Measurements from ENCODE around the gene ZNF526. TPM values are rescaled to one million over a fixed set of nuclear protein-coding genes. Genes with fewer than 3 reads are reported as not detected.

The ZNF526 gene
- total and polyA plus RNA-seq, 2 donors from 2014 or later: 2.6 to 11.6 TPM

- Histone ChIP-seq H3K9me3 (ENCODE audit: control insufficient read depth in 2 of 3, insufficient read depth in 1 of 3, low read length in 3 of 3) (no peaks in the 10 kb centered on the region), H3K27ac (ENCODE audit: low read depth in 2 of 2, low read length in 2 of 2) (no peak overlapping the region), H3K27me3 (ENCODE audit: control insufficient read depth, insufficient read depth, low read length) (no peaks in the 10 kb centered on the region), H3K36me3 (ENCODE audit: control insufficient read depth in 2 of 3, insufficient read depth in 3 of 3, low read length in 3 of 3) (peaks cover 0 to 38% (median 32%) of the 10 kb centered on the region in 3 donors), H3K4me3 (ENCODE audit: low read length in 3 of 3) (no peak overlapping the region), H3K9ac (ENCODE audit: low read length in 3 of 3) (no peak overlapping the region), H3K4me1 (ENCODE audit: control insufficient read depth in 2 of 3, insufficient read depth in 2 of 3, low read depth in 1 of 3, low read length in 3 of 3) (peaks cover 0 to 5% (median 0%) of the 10 kb centered on the region in 3 donors)
- FAIRE-seq (no peak), DNase-seq (no peak)
- intact Hi-C loops (cut with DNase I): no loop called here
- no peak for TF ChIP-seq CTCF (IDR thresholded peaks at IDR 0.05; ENCODE audit: borderline replicate concordance, extremely low read depth, insufficient read depth)
These were observed 12.3 kb downstream of the ZNF526 start for GRCh38 chr19:42232435-42232834.

- TF ChIP-seq CTCF (IDR thresholded peaks at IDR 0.05; ENCODE audit: borderline replicate concordance, extremely low read depth, insufficient read depth): no peak
- no peaks in the 10 kb centered on the region for H3K9me3 ChIP-seq (ENCODE audit: control insufficient read depth in 2 of 3, insufficient read depth in 1 of 3, low read length in 3 of 3)
- intact Hi-C loops (cut with DNase I): no loop called here
- peaks cover 0 to 38% (median 32%) of the 10 kb centered on the region in 3 donors for H3K36me3 ChIP-seq (ENCODE audit: control insufficient read depth in 2 of 3, insufficient read depth in 3 of 3, low read length in 3 of 3)
- FAIRE-seq (no peak), DNase-seq (no peak)
- peak overlapping the region; percentile 32 to 40 for H3K27ac ChIP-seq (ENCODE audit: low read depth in 2 of 2, low read length in 2 of 2)
- H3K4me3 ChIP-seq (ENCODE audit: low read length in 3 of 3): no peak overlapping the region
- peaks cover 0 to 5% (median 0%) of the 10 kb centered on the region in 3 donors for H3K4me1 ChIP-seq (ENCODE audit: control insufficient read depth in 2 of 3, insufficient read depth in 2 of 3, low read depth in 1 of 3, low read length in 3 of 3)
- peak overlapping the region in 1 of 3 donors; percentile 3 for H3K9ac ChIP-seq (ENCODE audit: low read length in 3 of 3)
- no peaks in the 10 kb centered on the region for H3K27me3 ChIP-seq (ENCODE audit: control insufficient read depth, insufficient read depth, low read length)
These were observed 13.0 kb downstream of the ZNF526 start for GRCh38 chr19:42233106-42233505.

GRCh38 chr19:42233678-42234292 is 13.7 kb downstream of the ZNF526 start:
- H3K27ac ChIP-seq (ENCODE audit: low read depth in 2 of 2, low read length in 2 of 2): peak overlapping the region; percentile 32 to 40
- H3K9ac ChIP-seq (ENCODE audit: low read length in 3 of 3): no peak overlapping the region

More at GRCh38 chr19:42233678-42234292, 13.7 kb downstream of the ZNF526 start:
- no peak overlapping the region for H3K4me3 ChIP-seq (ENCODE audit: low read length in 3 of 3)
- H3K4me1 ChIP-seq (ENCODE audit: control insufficient read depth in 2 of 3, insufficient read depth in 2 of 3, low read depth in 1 of 3, low read length in 3 of 3): peaks cover 0 to 5% (median 0%) of the 10 kb centered on the region in 3 donors
- DNase-seq: no peak
- peaks cover 0 to 38% (median 32%) of the 10 kb centered on the region in 3 donors for H3K36me3 ChIP-seq (ENCODE audit: control insufficient read depth in 2 of 3, insufficient read depth in 3 of 3, low read length in 3 of 3)
- TF ChIP-seq CTCF (IDR thresholded peaks at IDR 0.05; ENCODE audit: borderline replicate concordance, extremely low read depth, insufficient read depth): no peak
- H3K27me3 ChIP-seq (ENCODE audit: control insufficient read depth, insufficient read depth, low read length): no peaks in the 10 kb centered on the region
- FAIRE-seq: no peak
- no peaks in the 10 kb centered on the region for H3K9me3 ChIP-seq (ENCODE audit: control insufficient read depth in 2 of 3, insufficient read depth in 1 of 3, low read length in 3 of 3)
- intact Hi-C loops (cut with DNase I): no loop called here
